H1 (cell line): Measurements from ENCODE around the gene NEFH. TPM values are rescaled to one million over a fixed set of nuclear protein-coding genes. Genes with fewer than 3 reads are reported as not detected.

Experiments used
- CTCF ChIA-PET: fragments of 300-600 bp; sonication (Branson Sonifier 250); formaldehyde crosslinking; loops from one replicate; lab custom pipeline; 2021; ENCODE audit not compliant: partially characterized antibody; lab: Charles Lee
- POLR2A ChIA-PET: fragments of 300-600 bp; sonication (Branson Sonifier 250); formaldehyde crosslinking; loops from one replicate; lab custom pipeline; 2021; ENCODE audit warnings: inconsistent platforms; ENCODE audit not compliant: partially characterized antibody; lab: Charles Lee
- DNase-seq, 2 experiments: peaks; one replicate each; pipeline versions ENCODE4 v3.0.0 to v3.0.0-alpha.2; 2010 to 2022; ENCODE audit warnings: low spot score in 2 of 2, low read depth in 1 of 2, mixed read lengths in 1 of 2
- FAIRE-seq: peaks from 2 replicates; lab custom pipeline; 2011; peaks lifted over from hg19 to GRCh38; lab: Jason Lieb, UNC
- H2AFZ ChIP-seq: 2 replicates; pipeline ENCODE4 v1.8.1; 2012; ENCODE audit warnings: low read length, inconsistent platforms
- H2AK5ac ChIP-seq: 2 replicates; pipeline ENCODE4 v1.6.1; 2013; ENCODE audit warnings: low read depth, low read length
- H2BK120ac ChIP-seq: replicated peaks from 2 replicates; pipeline ENCODE3; 2013; ENCODE audit warnings: low read depth, low read length, inconsistent platforms
- H2BK12ac ChIP-seq: 2 replicates; pipeline ENCODE4 v1.6.1; 2013; ENCODE audit warnings: low read depth, low read length
- H2BK15ac ChIP-seq: 2 replicates; pipeline ENCODE4 v1.6.1; 2013; ENCODE audit warnings: low read length
- H2BK20ac ChIP-seq: 2 replicates; pipeline ENCODE4 v1.6.1; 2013; ENCODE audit warnings: low read length
- H2BK5ac ChIP-seq: 2 replicates; pipeline ENCODE4 v1.6.1; 2013; ENCODE audit warnings: low read depth, low read length
- H3K14ac ChIP-seq: 2 replicates; pipeline ENCODE4 v1.6.1; 2013; ENCODE audit warnings: inconsistent platforms; ENCODE audit not compliant: insufficient read length
- H3K18ac ChIP-seq: 2 replicates; pipeline ENCODE4 v1.6.1; 2013; ENCODE audit warnings: low read length; ENCODE audit errors: extremely low read depth
- H3K23ac ChIP-seq: 2 replicates; pipeline ENCODE4 v1.6.1; 2013; ENCODE audit warnings: inconsistent platforms; ENCODE audit not compliant: insufficient read length
- H3K23me2 ChIP-seq: 2 replicates; pipeline ENCODE4 v1.6.1; 2013; ENCODE audit warnings: low read depth, low read length
- H3K27ac ChIP-seq: 2 replicates; pipeline ENCODE4 v1.6.1; 2011; ENCODE audit warnings: low read depth, low read length, inconsistent platforms
- H3K27me3 ChIP-seq, 4 experiments: replicated peaks in 1 of 4; 1 replicate in 1 of 4; 2 replicates in 3 of 4; pipeline versions ENCODE4 v1.6.1 to v1.8.1; 2011 to 2013; ENCODE audit warnings: low read length in 3 of 4, mild to moderate bottlenecking in 3 of 4, inconsistent platforms in 2 of 4, mixed read lengths in 2 of 4, moderate library complexity in 1 of 4; ENCODE audit not compliant: control insufficient read depth in 3 of 4, insufficient read depth in 3 of 4; ENCODE audit errors: extremely low read depth in 1 of 4
- H3K36me3 ChIP-seq, 4 experiments: 2 replicates each; pipeline versions ENCODE4 v1.6.1 to v1.8.1; 2011 to 2013; ENCODE audit warnings: mild to moderate bottlenecking in 4 of 4, low read length in 3 of 4, moderate library complexity in 2 of 4, control low read depth in 1 of 4, inconsistent platforms in 1 of 4; ENCODE audit not compliant: insufficient read depth in 4 of 4, control insufficient read depth in 2 of 4
- H3K4ac ChIP-seq: replicated peaks from 2 replicates; pipeline ENCODE3; 2013; ENCODE audit warnings: low read length, low read depth, mixed read lengths, inconsistent platforms; ENCODE audit not compliant: insufficient read length
- H3K4me1 ChIP-seq, 4 experiments: replicated peaks in 1 of 4; 1 replicate in 1 of 4; 2 replicates in 3 of 4; pipeline versions ENCODE4 v1.6.1 to v1.8.1; 2011 to 2013; ENCODE audit warnings: low read length in 3 of 4, inconsistent platforms in 2 of 4, mixed read lengths in 1 of 4; ENCODE audit not compliant: insufficient read depth in 4 of 4, control insufficient read depth in 3 of 4
- H3K4me2 ChIP-seq, 2 experiments: 2 replicates each; pipeline versions ENCODE4 v1.6.1 to v1.8.1; 2011 to 2013; ENCODE audit warnings: low read depth in 2 of 2, low read length in 2 of 2, control low read depth in 1 of 2, inconsistent platforms in 1 of 2, mild to moderate bottlenecking in 1 of 2; ENCODE audit not compliant: insufficient read depth in 1 of 2
- H3K4me3 ChIP-seq, 4 experiments: fragments of 200-600, 300-600 bp in 1 of 4; sonication (generic), shearing (Covaris generic), sonication (Bioruptor Twin) in 1 of 4; 2 replicates each; pipeline versions ENCODE4 v1.5.1 to v1.8.1; 2011 to 2016; ENCODE audit warnings: low read length in 4 of 4, low read depth in 3 of 4, control low read depth in 2 of 4, inconsistent platforms in 2 of 4, mild to moderate bottlenecking in 2 of 4, mixed read lengths in 1 of 4, moderate library complexity in 1 of 4; ENCODE audit not compliant: insufficient read depth in 2 of 4; ENCODE audit errors: extremely low read depth in 1 of 4
- H3K56ac ChIP-seq: replicated peaks from 2 replicates; pipeline ENCODE3; 2013; ENCODE audit warnings: low read depth, mild to moderate bottlenecking, mixed read lengths, low read length, inconsistent platforms; ENCODE audit not compliant: insufficient read length
- H3K79me1 ChIP-seq: 2 replicates; pipeline ENCODE4 v1.6.1; 2013; ENCODE audit warnings: low read depth, low read length, control low read depth
- H3K79me2 ChIP-seq, 2 experiments: 2 replicates each; pipeline versions ENCODE4 v1.6.1 to v1.8.1; 2012 to 2013; ENCODE audit warnings: low read length in 2 of 2, mild to moderate bottlenecking in 2 of 2, inconsistent platforms in 1 of 2; ENCODE audit not compliant: insufficient read depth in 2 of 2, control insufficient read depth in 1 of 2
- H3K9ac ChIP-seq, 4 experiments: replicated peaks in 1 of 4; 1 replicate in 1 of 4; 2 replicates in 3 of 4; pipeline versions ENCODE4 v1.6.1 to v1.8.1; 2011 to 2013; ENCODE audit warnings: low read depth in 3 of 4, low read length in 3 of 4, control low read depth in 2 of 4, mild to moderate bottlenecking in 2 of 4, moderate library complexity in 2 of 4, inconsistent platforms in 1 of 4; ENCODE audit errors: extremely low read depth in 1 of 4
- H3K9me3 ChIP-seq, 2 experiments: 2 replicates each; pipeline versions ENCODE4 v1.6.1 to v1.8.1; 2012 to 2013; ENCODE audit warnings: mild to moderate bottlenecking in 2 of 2, moderate library complexity in 2 of 2, control low read depth in 1 of 2, inconsistent platforms in 1 of 2, low read depth in 1 of 2, low read length in 1 of 2, mixed read lengths in 1 of 2; ENCODE audit not compliant: insufficient read depth in 2 of 2
- H4K20me1 ChIP-seq, 2 experiments: replicated peaks in 1 of 2; 2 replicates each; pipeline versions ENCODE3 to v1.8.1; 2011 to 2013; ENCODE audit warnings: inconsistent platforms in 2 of 2, low read length in 2 of 2, mild to moderate bottlenecking in 1 of 2; ENCODE audit not compliant: insufficient read depth in 2 of 2, control insufficient read depth in 1 of 2
- H4K5ac ChIP-seq: 2 replicates; pipeline ENCODE4 v1.6.1; 2013; ENCODE audit warnings: low read length, low read depth, mixed read lengths, inconsistent platforms; ENCODE audit not compliant: insufficient read length
- H4K8ac ChIP-seq: 2 replicates; pipeline ENCODE4 v1.8.0; 2013; ENCODE audit warnings: mild to moderate bottlenecking, moderate library complexity, low read length, inconsistent platforms; ENCODE audit not compliant: insufficient read depth; ENCODE audit errors: extremely low read depth
- H4K91ac ChIP-seq: replicated peaks from 2 replicates; pipeline ENCODE3; 2013; ENCODE audit warnings: low read length, mixed read lengths, inconsistent platforms; ENCODE audit not compliant: insufficient read length
- ATF3 ChIP-seq: IDR thresholded peaks from 2 replicates; pipeline ENCODE4 v1.6.1; 2011; ENCODE audit warnings: low read depth, mild to moderate bottlenecking, low read length; ENCODE audit not compliant: insufficient read depth
- BCL11A ChIP-seq, 2 experiments: IDR thresholded peaks; one replicate each; pipeline ENCODE4 v1.6.1; 2011; ENCODE audit warnings: low read depth in 2 of 2, low read length in 2 of 2, mild to moderate bottlenecking in 2 of 2
- CBX5 ChIP-seq: fragments of 300-800, 300-1000 bp; sonication (generic); IDR thresholded peaks from 2 replicates; pipeline ENCODE4 v1.7.1; 2016; ENCODE audit warnings: antibody characterized with exemption, low read length, low read depth
- HDAC2 ChIP-seq, 2 experiments: fragments of 300-600 bp in 1 of 2; sonication (generic) in 1 of 2; IDR thresholded peaks; 2 replicates each; pipeline ENCODE4 v1.6.1; 2011 to 2012; ENCODE audit warnings: low read depth in 2 of 2, low read length in 2 of 2, mild to moderate bottlenecking in 2 of 2, moderate library complexity in 2 of 2, borderline replicate concordance in 1 of 2, inconsistent platforms in 1 of 2
- JUN ChIP-seq: IDR thresholded peaks from 2 replicates; pipeline ENCODE4 v1.6.1; 2011; ENCODE audit warnings: low read depth, mild to moderate bottlenecking, improper control_type of control experiment, low read length
- KDM5A ChIP-seq: fragments of 200-600 bp; IDR thresholded peaks from 2 replicates; pipeline ENCODE4 v1.7.1; 2012; ENCODE audit warnings: mild to moderate bottlenecking, low read length, inconsistent platforms, mixed read lengths
- MAX ChIP-seq: IDR thresholded peaks from 2 replicates; pipeline ENCODE4 v1.6.1; 2012; ENCODE audit warnings: inconsistent platforms
- TEAD4 ChIP-seq: IDR thresholded peaks from 2 replicates; pipeline ENCODE4 v1.6.1; 2012; ENCODE audit warnings: low read depth, low read length, inconsistent platforms, mixed read lengths
- WGBS, 2 experiments: shearing (Covaris generic) in 1 of 2; methylation state at CpG; one replicate each; pipeline versions ENCODE4 v1.1.6 to v1.1.7; 2013 to 2015; ENCODE audit warnings: low lambda C conversion rate in 2 of 2, mixed read lengths in 2 of 2, inconsistent platforms in 1 of 2, low coverage in 1 of 2, missing lambda C conversion rate in 1 of 2; ENCODE audit not compliant: insufficient replicate concordance in 2 of 2, insufficient coverage in 1 of 2, insufficient read length in 1 of 2; ENCODE audit errors: extremely low coverage in 1 of 2, missing lambda C conversion rate in 1 of 2; 5-methylcytosine and 5-hydroxymethylcytosine counted together
- polyA plus RNA-seq, 7 experiments: library from polyadenylated mRNA; depleted of rRNA in 3 of 7; stranded (reverse) in 5 of 7; unstranded in 2 of 7; fragments of >200 nt in 5 of 7; fragments of 200-250 nt in 2 of 7; gene quantifications; 1 replicate in 5 of 7; 2 replicates in 1 of 7; 4 replicates in 1 of 7; pipeline versions ENCODE4 v1.2.1 to v1.2.3, GENCODE V29; 2011 to 2013; ENCODE audit warnings: missing spikeins in 2 of 7, mixed read lengths in 2 of 7
- total RNA-seq: library from RNA; stranded (reverse); fragmentation: NEBNext Ultra II Directional; extraction: Animal tissue kit (Norgen Biotek cat#: 25700); gene quantifications from 2 replicates; pipeline ENCODE4 v1.2.1, GENCODE V29; 2021

The NEFH gene
- total and polyA plus RNA-seq, 2 of the 8 experiments (the other 6 are each of a cell fraction or from before 2014, with no cell fraction given), result 0.57 to 2.3 TPM

- ChIA-PET CTCF (interaction anchor here (1.0 to 1.5 kb wide), 2 partner anchors 46 to 88 kb away, joined by 3 read pairs; no protein-coding TSS in a partner anchor), POLR2A (interaction anchor here (0.9 to 1.4 kb wide), 2 partner anchors 9 to 14 kb away, joined by 3 to 6 read pairs; no protein-coding TSS in a partner anchor)
- H3K4me3 ChIP-seq, result no peak overlapping the region
- no peak overlapping the region for H4K5ac ChIP-seq
- no peak overlapping the region for H2AK5ac ChIP-seq
- 80% methylated on average over 5 of the region's 5 CpGs; no CpG with 5 or more reads in 1 of the 2 experiments for WGBS, 2 experiments
- no peak overlapping the region for H4K91ac ChIP-seq
- no peak overlapping the region for H3K56ac ChIP-seq
- no peaks in the 10 kb centered on the region for H3K36me3 ChIP-seq
- H3K79me1 ChIP-seq, result no peaks in the 10 kb centered on the region
- no peak overlapping the region for H2BK15ac ChIP-seq
- H3K27me3 ChIP-seq, result no peaks in the 10 kb centered on the region
- FAIRE-seq, result no peak
- 0 out of 2 replicates have a peak overlapping the region, but pooled peaks have one; percentile 85 for H2AFZ ChIP-seq
- no peak overlapping the region for H2BK5ac ChIP-seq
- no peak overlapping the region for H3K4ac ChIP-seq
- no peak overlapping the region for H3K4me2 ChIP-seq
- H4K8ac ChIP-seq, result no peak overlapping the region
- DNase-seq, result no peak
- peaks cover 0 to 4% (median 0%) of the 10 kb centered on the region in 4 experiments; a peak in 1 of 7 replicates for H3K4me1 ChIP-seq
- no peak overlapping the region for H2BK20ac ChIP-seq
- no peak overlapping the region for H3K9ac ChIP-seq
- no peak overlapping the region for H3K23ac ChIP-seq
- H3K14ac ChIP-seq, result no peak overlapping the region
- no peak overlapping the region for H2BK120ac ChIP-seq
- H3K9me3 ChIP-seq, result no peaks in the 10 kb centered on the region
- no peaks in the 10 kb centered on the region for H3K79me2 ChIP-seq
- H3K23me2 ChIP-seq, result no peaks in the 10 kb centered on the region
- no peaks in the 10 kb centered on the region for H4K20me1 ChIP-seq
- no peak overlapping the region for H2BK12ac ChIP-seq
- no peak overlapping the region for H3K27ac ChIP-seq
- no peak overlapping the region for H3K18ac ChIP-seq
- no peak for TF ChIP-seq HDAC2 (IDR thresholded peaks at IDR 0.05; ENCODE audit: borderline replicate concordance in 1 of 2, low read depth in 2 of 2, low read length in 2 of 2)
- TF ChIP-seq KDM5A, result no peak
- TF ChIP-seq JUN, result no peak
- TF ChIP-seq BCL11A (IDR thresholded peaks at IDR 0.05; ENCODE audit: low read depth in 2 of 2, low read length in 2 of 2), result no peak
- TF ChIP-seq ATF3, result no peak
- no peak for TF ChIP-seq TEAD4
- no peak for TF ChIP-seq CBX5
- no peak for TF ChIP-seq MAX
Measured at GRCh38 chr22:29435236-29436136, 44.5 kb upstream of the NEFH start.
